Measurements from ENCODE around the gene BBS12.

DNA sequence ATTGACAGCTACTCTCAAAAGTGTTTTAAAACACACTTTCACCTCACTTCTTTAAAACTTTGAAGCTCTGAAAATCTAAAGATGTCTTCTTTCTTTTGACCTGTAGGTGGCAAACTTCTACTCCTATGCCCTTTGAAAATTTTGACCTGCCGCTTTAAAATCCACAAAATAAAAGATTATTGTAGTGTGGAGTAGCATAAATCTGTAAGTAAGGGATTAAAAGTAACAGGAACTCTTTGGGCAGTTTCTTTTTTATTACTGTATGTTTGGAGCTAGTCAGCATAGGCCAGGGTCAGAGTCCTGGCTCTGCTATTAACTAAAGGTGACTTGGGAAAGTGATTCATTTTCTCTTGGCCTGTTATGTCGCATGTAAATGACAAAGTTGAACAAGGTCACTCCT, 25.5 kb downstream of the BBS12 start:
- TF ChIP-seq POLR2A (IDR thresholded peaks at IDR 0.05; ENCODE audit: low read depth, low read length): no peak
- TF ChIP-seq POLR2AphosphoS5 (IDR thresholded peaks at IDR 0.05; ENCODE audit: low read depth, low read length): no peak
- TF ChIP-seq TAF1 (IDR thresholded peaks at IDR 0.05; ENCODE audit: low read depth, low read length): no peak

All from GM12891 (cell line).